Hepatocyte (in vitro differentiated cells): ENCODE data around the gene AMELX. TPM values are rescaled to one million over a fixed set of nuclear protein-coding genes. Genes with fewer than 3 reads are reported as not detected.

Source experiments
- DNase-seq: peaks from one replicate; pipeline ENCODE4 v3.0.0-alpha.2; 2016; ENCODE audit warnings: low spot score
- H2AFZ ChIP-seq: fragments of 200-600 bp; sonication (generic); 2 replicates; pipeline ENCODE4 v1.6.0; 2016; ENCODE audit warnings: antibody characterized with exemption, mild to moderate bottlenecking
- H3K27ac ChIP-seq: fragments of 200-600 bp; sonication (generic); 2 replicates; pipeline ENCODE4 v1.5.1; 2016; ENCODE audit warnings: mild to moderate bottlenecking
- H3K27me3 ChIP-seq: fragments of 200-600 bp; sonication (generic); 2 replicates; pipeline ENCODE4 v1.6.1; 2016
- H3K36me3 ChIP-seq: fragments of 200-600 bp; sonication (generic); replicated peaks from 2 replicates; pipeline ENCODE4 v1.5.1; 2016; ENCODE audit warnings: low read depth; ENCODE audit not compliant: insufficient read depth
- H3K4me1 ChIP-seq: fragments of 200-600 bp; sonication (generic); 2 replicates; pipeline ENCODE4 v1.5.1; 2016; ENCODE audit warnings: mild to moderate bottlenecking, moderate library complexity; ENCODE audit not compliant: insufficient read depth
- H3K4me2 ChIP-seq: fragments of 200-600 bp; sonication (generic); 2 replicates; pipeline ENCODE4 v1.6.0; 2016
- H3K4me3 ChIP-seq: fragments of 200-600 bp; sonication (generic); 2 replicates; pipeline ENCODE4 v1.5.1; 2016; ENCODE audit warnings: mild to moderate bottlenecking
- H3K79me2 ChIP-seq: fragments of 200-600 bp; sonication (generic); 2 replicates; pipeline ENCODE4 v1.6.0; 2017; ENCODE audit warnings: mild to moderate bottlenecking
- H3K9me2 ChIP-seq: fragments of 200-600 bp; sonication (generic); replicated peaks from 2 replicates; pipeline ENCODE4 v1.6.0; 2017; ENCODE audit warnings: mild to moderate bottlenecking; ENCODE audit not compliant: insufficient read depth
- H3K9me3 ChIP-seq: fragments of 200-600 bp; sonication (generic); 2 replicates; pipeline ENCODE4 v1.5.1; 2016; ENCODE audit warnings: low read depth, mild to moderate bottlenecking
- H4K20me1 ChIP-seq: fragments of 200-600 bp; sonication (generic); 2 replicates; pipeline ENCODE4 v1.6.0; 2016; ENCODE audit warnings: mild to moderate bottlenecking; ENCODE audit not compliant: insufficient read depth, poor library complexity, severe bottlenecking
- EZH2 ChIP-seq: fragments of 200-600 bp; sonication (generic); IDR thresholded peaks from 2 replicates; pipeline ENCODE4 v1.6.1; 2016; ENCODE audit warnings: antibody characterized with exemption, mild to moderate bottlenecking, borderline replicate concordance
- EZH2phosphoT487 ChIP-seq: fragments of 200-600 bp; sonication (generic); IDR thresholded peaks from one replicate; pipeline ENCODE4 v1.6.1; 2018; ENCODE audit warnings: antibody characterized with exemption, mild to moderate bottlenecking, low read depth, moderate library complexity; ENCODE audit not compliant: unreplicated experiment, severe bottlenecking
- WGBS: methylation state at CpG from one replicate; pipeline ENCODE4 v1.1.6; 2016; ENCODE audit warnings: low lambda C conversion rate; ENCODE audit errors: missing lambda C conversion rate; 5-methylcytosine and 5-hydroxymethylcytosine counted together
- polyA plus RNA-seq: library from polyadenylated mRNA; unstranded; fragments of >200 nt; fragmentation: Nextera tagmentation; extraction: Ambion mirVana; gene quantifications from 2 replicates; pipeline ENCODE4 v1.2.1, GENCODE V29; 2016
- total RNA-seq: library from RNA; depleted of rRNA; stranded (reverse); fragments of >200 nt; gene quantifications from 2 replicates; pipeline ENCODE4 v1.2.3, GENCODE V29; 2014
- TF ChIP-seq, protein P1 (sequence below): fragments of 200-600 bp; sonication (generic); IDR thresholded peaks from 2 replicates; pipeline ENCODE4 v1.5.1; 2016; ENCODE audit warnings: antibody characterized with exemption, mild to moderate bottlenecking; ENCODE audit not compliant: poor library complexity

AMELX gene
- total and polyA plus RNA-seq, 2 experiments from 2014 or later, result not detected

- WGBS, result 85% methylated on average over 6 of the region's 6 CpGs
These were observed 11.6 kb downstream of the AMELX start for GRCh38 chrX:11304829-11305228.

GRCh38 chrX:11305641-11306040, 12.4 kb downstream of the AMELX start:
- H3K27ac ChIP-seq, result no peak overlapping the region
- H2AFZ ChIP-seq, result no peak overlapping the region
- no peaks in the 10 kb centered on the region for H3K9me2 ChIP-seq
- WGBS, result 70% methylated on average over 1 of the region's 1 CpG
- H4K20me1 ChIP-seq, result no peaks in the 10 kb centered on the region
- no peaks in the 10 kb centered on the region for H3K4me1 ChIP-seq
- DNase-seq, result no peak
- no peaks in the 10 kb centered on the region for H3K79me2 ChIP-seq
- H3K9me3 ChIP-seq, result no peaks in the 10 kb centered on the region
- H3K4me2 ChIP-seq, result no peak overlapping the region
- H3K36me3 ChIP-seq, result no peaks in the 10 kb centered on the region
- H3K27me3 ChIP-seq, result no peaks in the 10 kb centered on the region
- TF ChIP-seq EZH2 (no peak), EZH2phosphoT487 (no peak)
- TF ChIP-seq, protein P1, sequence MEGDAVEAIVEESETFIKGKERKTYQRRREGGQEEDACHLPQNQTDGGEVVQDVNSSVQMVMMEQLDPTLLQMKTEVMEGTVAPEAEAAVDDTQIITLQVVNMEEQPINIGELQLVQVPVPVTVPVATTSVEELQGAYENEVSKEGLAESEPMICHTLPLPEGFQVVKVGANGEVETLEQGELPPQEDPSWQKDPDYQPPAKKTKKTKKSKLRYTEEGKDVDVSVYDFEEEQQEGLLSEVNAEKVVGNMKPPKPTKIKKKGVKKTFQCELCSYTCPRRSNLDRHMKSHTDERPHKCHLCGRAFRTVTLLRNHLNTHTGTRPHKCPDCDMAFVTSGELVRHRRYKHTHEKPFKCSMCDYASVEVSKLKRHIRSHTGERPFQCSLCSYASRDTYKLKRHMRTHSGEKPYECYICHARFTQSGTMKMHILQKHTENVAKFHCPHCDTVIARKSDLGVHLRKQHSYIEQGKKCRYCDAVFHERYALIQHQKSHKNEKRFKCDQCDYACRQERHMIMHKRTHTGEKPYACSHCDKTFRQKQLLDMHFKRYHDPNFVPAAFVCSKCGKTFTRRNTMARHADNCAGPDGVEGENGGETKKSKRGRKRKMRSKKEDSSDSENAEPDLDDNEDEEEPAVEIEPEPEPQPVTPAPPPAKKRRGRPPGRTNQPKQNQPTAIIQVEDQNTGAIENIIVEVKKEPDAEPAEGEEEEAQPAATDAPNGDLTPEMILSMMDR, result no peak
- no peak overlapping the region for H3K4me3 ChIP-seq

More at GRCh38 chrX:11304829-11305228, 11.6 kb downstream of the AMELX start:
- H3K9me3 ChIP-seq, result no peaks in the 10 kb centered on the region
- H3K9me2 ChIP-seq, result no peaks in the 10 kb centered on the region
- no peaks in the 10 kb centered on the region for H4K20me1 ChIP-seq
- no peak overlapping the region for H3K27ac ChIP-seq
- no peak overlapping the region for H3K4me3 ChIP-seq
- TF ChIP-seq, protein P1, result no peak
- TF ChIP-seq EZH2phosphoT487 (no peak), EZH2 (no peak)
- H2AFZ ChIP-seq, result no peak overlapping the region
- no peaks in the 10 kb centered on the region for H3K79me2 ChIP-seq
- H3K4me2 ChIP-seq, result no peak overlapping the region
- no peaks in the 10 kb centered on the region for H3K36me3 ChIP-seq
- DNase-seq, result no peak
- no peaks in the 10 kb centered on the region for H3K4me1 ChIP-seq
- H3K27me3 ChIP-seq, result no peaks in the 10 kb centered on the region

DNA sequence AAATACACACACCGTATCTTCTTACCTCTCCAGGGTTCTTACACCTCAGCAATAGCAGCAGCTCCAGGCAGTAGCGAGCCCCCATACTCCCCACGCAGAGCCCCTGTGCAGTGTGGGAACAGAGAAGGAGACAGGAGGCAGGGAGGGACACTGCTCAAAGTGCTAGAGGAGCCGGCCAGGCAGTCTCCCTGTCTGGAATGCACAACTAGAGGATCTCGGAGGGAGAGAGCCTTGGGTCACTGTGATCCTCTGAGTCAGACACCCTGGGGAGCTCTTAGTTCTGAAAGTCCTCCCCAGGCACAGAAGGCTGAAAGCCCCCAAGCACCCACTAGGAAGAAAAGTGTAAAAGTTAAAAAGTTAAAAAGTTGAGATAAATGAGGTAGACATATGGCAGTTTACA, 16.0 kb downstream of the AMELX start:
- H4K20me1 ChIP-seq, result no peaks in the 10 kb centered on the region
- H2AFZ ChIP-seq, result no peak overlapping the region
- no peaks in the 10 kb centered on the region for H3K36me3 ChIP-seq
- no peaks in the 10 kb centered on the region for H3K27me3 ChIP-seq
- no peak overlapping the region for H3K4me3 ChIP-seq
- TF ChIP-seq EZH2 (no peak), EZH2phosphoT487 (no peak)
- TF ChIP-seq, protein P1, result no peak
- no peak overlapping the region for H3K27ac ChIP-seq
- no peaks in the 10 kb centered on the region for H3K9me3 ChIP-seq
- WGBS, result 70% methylated on average over 5 of the region's 5 CpGs
- H3K9me2 ChIP-seq, result no peaks in the 10 kb centered on the region
- no peak overlapping the region for H3K4me2 ChIP-seq
- H3K79me2 ChIP-seq, result no peaks in the 10 kb centered on the region
- no peak for DNase-seq
- H3K4me1 ChIP-seq, result no peaks in the 10 kb centered on the region

- Histone ChIP-seq H3K9me2 (no peaks in the 10 kb centered on the region), H3K36me3 (no peaks in the 10 kb centered on the region), H3K4me2 (no peak overlapping the region), H3K27me3 (no peaks in the 10 kb centered on the region), H3K9me3 (no peaks in the 10 kb centered on the region), H3K27ac (no peak overlapping the region), H3K4me1 (no peaks in the 10 kb centered on the region), H3K79me2 (no peaks in the 10 kb centered on the region), H4K20me1 (no peaks in the 10 kb centered on the region), H2AFZ (no peak overlapping the region), H3K4me3 (no peak overlapping the region)
- no peak for DNase-seq
- no peak for TF ChIP-seq EZH2phosphoT487
- TF ChIP-seq, protein P1, result no peak
- TF ChIP-seq EZH2, result no peak
- WGBS, result 61% methylated on average over 7 of the region's 7 CpGs
These were observed 18.5 kb downstream of the AMELX start for GRCh38 chrX:11311706-11312105.
